ENCODE measurements around the gene FRYL. TPM values are rescaled to one million over a fixed set of nuclear protein-coding genes. Genes with fewer than 3 reads are reported as not detected.

FRYL gene
- total and polyA plus RNA-seq, 2 of the 8 experiments (the other 6 are each of a cell fraction or from before 2014, with no cell fraction given): 8.0 to 36.5 TPM

GRCh38 chr4:48654015-48654664, 125.9 kb downstream of the FRYL start (continued):
- TF ChIP-seq MAX (IDR thresholded peaks at IDR 0.05): no peak
- no peak for TF ChIP-seq TAF7 (optimal IDR thresholded peaks at IDR 0.05; ENCODE audit: borderline replicate concordance, low read depth, low read length)
- TF ChIP-seq SIN3A (conservative IDR thresholded peaks at IDR 0.05 in 1 of 2, IDR thresholded peaks at IDR 0.05 in 1 of 2; ENCODE audit: low read depth in 1 of 2, low read length in 2 of 2): no peak
- TF ChIP-seq FOSL1 (IDR thresholded peaks at IDR 0.05; ENCODE audit: insufficient read depth, low read depth, low read length): no peak
- no peak for TF ChIP-seq EGR1 (IDR thresholded peaks at IDR 0.05; ENCODE audit: borderline replicate concordance, low read depth, low read length)
- no peak for TF ChIP-seq RXRA (IDR thresholded peaks at IDR 0.05; ENCODE audit: insufficient read depth, low read depth, low read length)
- TF ChIP-seq E2F6 (IDR thresholded peaks at IDR 0.05): no peak
- no peak for TF ChIP-seq SRF (IDR thresholded peaks at IDR 0.05; ENCODE audit: low read depth, low read length)

Data from H1 (cell line).